ENCODE data around the gene TRIO.

TRIO gene

GRCh38 chr5:14145435-14146334 is 2.5 kb downstream of the TRIO start:
- in situ Hi-C loops (cut with MboI; ENCODE audit: low sequenced_read_pairs): loop anchor here (25.0 kb wide), 1 partner anchor 117 kb away; no protein-coding TSS in a partner anchor
- Histone ChIP-seq H3K36me3 (replicated peaks) (no peaks in the 10 kb centered on the region), H3K4me1 (no peaks in the 10 kb centered on the region), H3K4me3 (peak overlapping the region; percentile 73), H3K9me3 (no peaks in the 10 kb centered on the region), H3K27me3 (ENCODE audit: low read depth) (no peaks in the 10 kb centered on the region)
- DNase-seq (ENCODE audit: low spot score in 2 of 2): no peak

GRCh38 chr5:14146725-14147124 is 3.6 kb downstream of the TRIO start:
- H3K4me3 ChIP-seq: no peak overlapping the region
- no peaks in the 10 kb centered on the region for H3K27me3 ChIP-seq (ENCODE audit: low read depth)
- in situ Hi-C loops (cut with MboI; ENCODE audit: low sequenced_read_pairs): loop anchor here (25.0 kb wide), 1 partner anchor 116 kb away; no protein-coding TSS in a partner anchor
- no peaks in the 10 kb centered on the region for H3K4me1 ChIP-seq
- no peaks in the 10 kb centered on the region for H3K36me3 ChIP-seq (replicated peaks)
- DNase-seq (ENCODE audit: low spot score in 2 of 2): no peak
- no peaks in the 10 kb centered on the region for H3K9me3 ChIP-seq

- in situ Hi-C loops (cut with MboI; ENCODE audit: low sequenced_read_pairs): loop anchor here (25.0 kb wide), 1 partner anchor 115 kb away; no protein-coding TSS in a partner anchor
- no peak for DNase-seq (ENCODE audit: low spot score in 2 of 2)
- H3K4me1 ChIP-seq: no peaks in the 10 kb centered on the region
- H3K4me3 ChIP-seq: no peak overlapping the region
- H3K36me3 ChIP-seq (replicated peaks): no peaks in the 10 kb centered on the region
- no peaks in the 10 kb centered on the region for H3K9me3 ChIP-seq
- H3K27me3 ChIP-seq (ENCODE audit: low read depth): no peaks in the 10 kb centered on the region
These were observed 4.1 kb downstream of the TRIO start for GRCh38 chr5:14147210-14147609.

- no peak for DNase-seq (ENCODE audit: low spot score in 2 of 2)
- H3K4me3 ChIP-seq: no peak overlapping the region
- H3K9me3 ChIP-seq: no peaks in the 10 kb centered on the region
- H3K36me3 ChIP-seq (replicated peaks): no peaks in the 10 kb centered on the region
- in situ Hi-C loops (cut with MboI; ENCODE audit: low sequenced_read_pairs): loop anchor here (25.0 kb wide), 1 partner anchor 114 kb away; no protein-coding TSS in a partner anchor
- no peaks in the 10 kb centered on the region for H3K27me3 ChIP-seq (ENCODE audit: low read depth)
- no peaks in the 10 kb centered on the region for H3K4me1 ChIP-seq
These were observed 5.3 kb downstream of the TRIO start for GRCh38 chr5:14148483-14148882.

GRCh38 chr5:14148890-14149671 is 5.9 kb downstream of the TRIO start:
- Histone ChIP-seq H3K4me3 (no peak overlapping the region), H3K36me3 (replicated peaks) (no peaks in the 10 kb centered on the region), H3K27me3 (ENCODE audit: low read depth) (no peaks in the 10 kb centered on the region), H3K4me1 (no peaks in the 10 kb centered on the region; the same call in 1 of the 2 replicates), H3K9me3 (no peaks in the 10 kb centered on the region)
- in situ Hi-C loops (cut with MboI; ENCODE audit: low sequenced_read_pairs): loop anchor here (25.0 kb wide), 1 partner anchor 113 kb away; no protein-coding TSS in a partner anchor
- DNase-seq (ENCODE audit: low spot score in 2 of 2): no peak

- Histone ChIP-seq H3K36me3 (replicated peaks) (no peaks in the 10 kb centered on the region), H3K9me3 (no peaks in the 10 kb centered on the region), H3K27me3 (ENCODE audit: low read depth) (no peaks in the 10 kb centered on the region), H3K4me3 (no peak overlapping the region), H3K4me1 (peaks cover 3% of the 10 kb centered on the region)
- in situ Hi-C loops (cut with MboI; ENCODE audit: low sequenced_read_pairs): loop anchor here (25.0 kb wide), 1 partner anchor 113 kb away; no protein-coding TSS in a partner anchor
- DNase-seq (ENCODE audit: low spot score in 2 of 2): no peak
These were observed 6.6 kb downstream of the TRIO start for GRCh38 chr5:14149672-14150274.

- in situ Hi-C loops (cut with MboI; ENCODE audit: low sequenced_read_pairs): no loop called here
- Histone ChIP-seq H3K4me1 (peaks cover 16% of the 10 kb centered on the region), H3K4me3 (no peak overlapping the region), H3K9me3 (no peaks in the 10 kb centered on the region), H3K27me3 (ENCODE audit: low read depth) (no peaks in the 10 kb centered on the region), H3K36me3 (replicated peaks) (no peaks in the 10 kb centered on the region)
- no peak for DNase-seq (ENCODE audit: low spot score in 2 of 2)
These were observed 8.3 kb downstream of the TRIO start for GRCh38 chr5:14151416-14151815.

GRCh38 chr5:14153071-14153864 is 10.1 kb downstream of the TRIO start:
- Histone ChIP-seq H3K36me3 (replicated peaks) (no peaks in the 10 kb centered on the region), H3K4me3 (no peak overlapping the region), H3K9me3 (no peaks in the 10 kb centered on the region), H3K27me3 (ENCODE audit: low read depth) (no peaks in the 10 kb centered on the region), H3K4me1 (peaks cover 22% of the 10 kb centered on the region)
- in situ Hi-C loops (cut with MboI; ENCODE audit: low sequenced_read_pairs): no loop called here
- DNase-seq (ENCODE audit: low spot score in 2 of 2): no peak

- Histone ChIP-seq H3K9me3 (no peaks in the 10 kb centered on the region), H3K4me3 (no peak overlapping the region), H3K4me1 (peaks cover 22% of the 10 kb centered on the region), H3K27me3 (ENCODE audit: low read depth) (no peaks in the 10 kb centered on the region), H3K36me3 (replicated peaks) (no peaks in the 10 kb centered on the region)
- no peak for DNase-seq (ENCODE audit: low spot score in 2 of 2)
- in situ Hi-C loops (cut with MboI; ENCODE audit: low sequenced_read_pairs): no loop called here
These were observed 11.0 kb downstream of the TRIO start for GRCh38 chr5:14153932-14154731.

GRCh38 chr5:14155075-14155474 is 11.9 kb downstream of the TRIO start:
- Histone ChIP-seq H3K9me3 (no peaks in the 10 kb centered on the region), H3K27me3 (ENCODE audit: low read depth) (no peaks in the 10 kb centered on the region), H3K4me3 (no peak overlapping the region), H3K4me1 (peaks cover 22% of the 10 kb centered on the region), H3K36me3 (replicated peaks) (no peaks in the 10 kb centered on the region)
- no peak for DNase-seq (ENCODE audit: low spot score in 2 of 2)
- in situ Hi-C loops (cut with MboI; ENCODE audit: low sequenced_read_pairs): no loop called here

- no peaks in the 10 kb centered on the region for H3K9me3 ChIP-seq
- no peaks in the 10 kb centered on the region for H3K27me3 ChIP-seq (ENCODE audit: low read depth)
- no peak for DNase-seq (ENCODE audit: low spot score in 2 of 2)
- H3K4me1 ChIP-seq: peaks cover 22% of the 10 kb centered on the region
- H3K36me3 ChIP-seq (replicated peaks): no peaks in the 10 kb centered on the region
- no peak overlapping the region for H3K4me3 ChIP-seq
- in situ Hi-C loops (cut with MboI; ENCODE audit: low sequenced_read_pairs): no loop called here
These were observed 12.6 kb downstream of the TRIO start for GRCh38 chr5:14155739-14156138.

GRCh38 chr5:14156290-14156649 is 13.1 kb downstream of the TRIO start:
- H3K36me3 ChIP-seq (replicated peaks): no peaks in the 10 kb centered on the region
- H3K4me3 ChIP-seq: no peak overlapping the region
- H3K9me3 ChIP-seq: no peaks in the 10 kb centered on the region
- no peaks in the 10 kb centered on the region for H3K27me3 ChIP-seq (ENCODE audit: low read depth)
- peaks cover 22% of the 10 kb centered on the region for H3K4me1 ChIP-seq
- in situ Hi-C loops (cut with MboI; ENCODE audit: low sequenced_read_pairs): no loop called here
- no peak for DNase-seq (ENCODE audit: low spot score in 2 of 2)

Measured in HAP-1 (cell line).